ENCODE results near the gene ASPDH. TPM values are rescaled to one million over a fixed set of nuclear protein-coding genes. Genes with fewer than 3 reads are reported as not detected.

Gene ASPDH
- total RNA-seq, 1 experiment from 2014 or later, result not detected

DNA sequence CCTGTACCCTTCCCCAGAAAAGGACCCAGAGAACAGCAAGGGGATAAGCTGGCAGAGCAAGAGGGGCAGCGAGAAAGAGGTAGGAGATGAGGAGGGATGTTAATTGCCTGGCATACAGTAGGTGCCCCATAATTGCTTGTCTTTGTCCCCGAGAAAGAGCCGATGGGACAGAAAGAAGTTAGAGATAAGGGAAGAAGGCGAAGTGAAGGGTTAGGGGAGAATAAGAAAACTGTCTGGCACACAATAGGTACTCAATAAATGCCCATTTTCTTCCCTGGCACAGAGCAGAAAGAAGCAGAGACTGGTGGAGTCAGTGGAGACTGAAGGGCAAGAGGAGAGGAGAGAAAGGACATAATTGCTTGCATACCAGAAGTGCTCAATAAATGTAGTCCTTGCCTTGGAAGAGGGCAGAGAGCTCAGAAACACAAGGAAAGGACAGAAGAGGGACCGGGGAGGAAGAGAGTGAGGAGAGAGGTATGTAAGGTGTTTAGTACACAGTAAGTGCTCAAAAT, 18.6 kb downstream of the ASPDH start:
- no peak overlapping the region for H3K4me3 ChIP-seq (replicated peaks in 1 of 2; ENCODE audit: low read depth in 1 of 2, low read length in 2 of 2)
- no TSS peak for BruUV-seq (replicated peaks)
- ChIA-PET POLR2A (no interaction called here), CTCF (no interaction called here), RAD21 (ENCODE audit: low non-redundant PET in 1 of 2, low total read pairs in 2 of 2, uncharacterized antibody in 2 of 2, unreplicated experiment in 2 of 2) (no interaction called here)
- no peaks in the 10 kb centered on the region for H3K9me3 ChIP-seq (ENCODE audit: control insufficient read depth in 1 of 2, insufficient read depth in 1 of 2, low read depth in 1 of 2, low read length in 2 of 2)
- no peak overlapping the region for H2AFZ ChIP-seq (ENCODE audit: low read depth, low read length, poor library complexity, severe bottlenecking)
- TF ChIP-seq SP1 (IDR thresholded peaks at IDR 0.05; ENCODE audit: low read depth) (no peak), EGR1 (IDR thresholded peaks at IDR 0.05; ENCODE audit: low read depth) (no peak), CBX3 (IDR thresholded peaks at IDR 0.05; ENCODE audit: low read depth) (no peak), ZNF274 (IDR thresholded peaks at IDR 0.05; ENCODE audit: low read depth, low read length) (no peak), SRF (IDR thresholded peaks at IDR 0.05; ENCODE audit: low read depth) (no peak)
- no peaks in the 10 kb centered on the region for H3K79me2 ChIP-seq (ENCODE audit: insufficient read depth, low read length)
- H4K20me1 ChIP-seq (ENCODE audit: insufficient read depth), result no peaks in the 10 kb centered on the region
- no peak overlapping the region for H3K27ac ChIP-seq (ENCODE audit: low read depth, low read length)
- no peak for ATAC-seq
- H3K9me2 ChIP-seq (ENCODE audit: insufficient read depth), result no peaks in the 10 kb centered on the region
- peaks cover 12 to 29% of the 10 kb centered on the region in 2 experiments for H3K4me1 ChIP-seq (ENCODE audit: control insufficient read depth in 1 of 2, insufficient read depth in 2 of 2, low read length in 2 of 2)
- intact Hi-C loops (cut with micrococcal nuclease), result no loop called here
- H3K27me3 ChIP-seq (ENCODE audit: insufficient read depth, low read length), result no peaks in the 10 kb centered on the region
- no peak for DNase-seq (ENCODE audit: low read depth, low spot score)
- no peak overlapping the region for H3K9ac ChIP-seq (ENCODE audit: low read length)
- H3K36me3 ChIP-seq (ENCODE audit: control insufficient read depth in 1 of 2, insufficient read depth in 2 of 2, low read length in 2 of 2), result no peaks in the 10 kb centered on the region
- H3K4me2 ChIP-seq (ENCODE audit: low read length), result no peak overlapping the region

DNA sequence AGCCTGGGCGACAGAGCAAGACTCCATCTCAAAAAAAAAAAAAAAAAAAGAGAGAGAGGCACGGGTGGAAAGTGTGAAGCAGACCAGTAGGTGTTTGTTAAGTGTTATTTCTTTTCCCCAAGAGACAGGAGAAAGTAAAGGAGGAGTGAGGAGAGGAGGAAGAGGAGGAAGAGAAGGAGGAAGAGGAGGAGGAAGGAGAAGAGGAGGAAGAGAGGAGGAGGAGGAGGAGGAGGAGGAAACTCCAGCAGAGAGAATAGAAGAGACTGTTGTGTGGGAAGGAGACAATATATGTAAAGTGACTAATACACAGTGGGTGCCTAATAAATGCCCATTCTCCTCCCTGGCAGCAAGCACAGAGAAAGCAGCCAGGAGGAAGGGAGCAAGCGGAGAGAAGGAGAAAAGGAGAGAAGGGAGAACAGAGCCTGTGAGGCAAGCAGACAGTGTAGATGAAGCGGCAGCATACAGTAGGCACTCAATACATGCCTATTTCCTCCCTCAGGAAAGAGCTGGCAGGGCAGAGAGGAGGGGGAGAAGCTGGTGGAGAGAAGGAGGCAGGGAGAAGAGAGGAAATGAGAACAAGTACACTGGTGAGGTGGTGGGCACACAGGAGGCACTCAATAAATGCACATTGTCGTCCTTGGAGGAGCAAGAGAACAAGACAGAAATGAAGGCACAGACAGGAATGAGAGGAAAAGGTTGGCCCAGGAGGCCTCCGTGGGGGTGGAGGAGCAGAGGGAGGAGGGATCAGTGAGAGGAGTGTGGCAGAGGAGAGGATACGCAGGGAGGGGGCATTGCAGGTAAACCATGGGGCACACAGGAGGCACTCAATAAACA, 19.3 kb downstream of the ASPDH start:
- BruUV-seq (replicated peaks), result no TSS peak
- no peak for TF ChIP-seq POLR2AphosphoS5 (IDR thresholded peaks at IDR 0.05; ENCODE audit: low read depth, low read length)
- no peak for TF ChIP-seq SIN3A (IDR thresholded peaks at IDR 0.05; ENCODE audit: low read depth)
- no peak for TF ChIP-seq POLR2A (IDR thresholded peaks at IDR 0.05; ENCODE audit: borderline replicate concordance, extremely low read depth, insufficient read depth, insufficient read length)
- TF ChIP-seq ZNF274 (IDR thresholded peaks at IDR 0.05; ENCODE audit: low read depth, low read length), result no peak
- TF ChIP-seq TCF7L2 (IDR thresholded peaks at IDR 0.05; ENCODE audit: borderline replicate concordance, extremely low read depth, insufficient read depth, insufficient read length), result no peak
- TF ChIP-seq JUND (IDR thresholded peaks at IDR 0.05), result no peak
- TF ChIP-seq, protein P1, sequence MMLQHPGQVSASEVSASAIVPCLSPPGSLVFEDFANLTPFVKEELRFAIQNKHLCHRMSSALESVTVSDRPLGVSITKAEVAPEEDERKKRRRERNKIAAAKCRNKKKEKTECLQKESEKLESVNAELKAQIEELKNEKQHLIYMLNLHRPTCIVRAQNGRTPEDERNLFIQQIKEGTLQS (IDR thresholded peaks at IDR 0.05), result no peak
- no peak for TF ChIP-seq SRF (IDR thresholded peaks at IDR 0.05; ENCODE audit: low read depth)
- TF ChIP-seq EZH2 (IDR thresholded peaks at IDR 0.05), result no peak

More for the DNA sequence above, 19.3 kb downstream of the ASPDH start:
- Histone ChIP-seq H3K27ac (ENCODE audit: low read depth, low read length) (no peak overlapping the region), H3K36me3 (ENCODE audit: control insufficient read depth in 1 of 2, insufficient read depth in 2 of 2, low read length in 2 of 2) (no peaks in the 10 kb centered on the region), H2AFZ (ENCODE audit: low read depth, low read length, poor library complexity, severe bottlenecking) (no peak overlapping the region), H3K79me2 (ENCODE audit: insufficient read depth, low read length) (no peaks in the 10 kb centered on the region), H3K9me3 (ENCODE audit: control insufficient read depth in 1 of 2, insufficient read depth in 1 of 2, low read depth in 1 of 2, low read length in 2 of 2) (no peaks in the 10 kb centered on the region), H3K9me2 (ENCODE audit: insufficient read depth) (no peaks in the 10 kb centered on the region), H3K4me1 (ENCODE audit: control insufficient read depth in 1 of 2, insufficient read depth in 2 of 2, low read length in 2 of 2) (peaks cover 12 to 29% of the 10 kb centered on the region in 2 experiments), H3K27me3 (ENCODE audit: insufficient read depth, low read length) (no peaks in the 10 kb centered on the region), H4K20me1 (ENCODE audit: insufficient read depth) (no peaks in the 10 kb centered on the region), H3K4me3 (replicated peaks in 1 of 2; ENCODE audit: low read depth in 1 of 2, low read length in 2 of 2) (no peak overlapping the region), H3K9ac (ENCODE audit: low read length) (no peak overlapping the region), H3K4me2 (ENCODE audit: low read length) (no peak overlapping the region)
- no peak for DNase-seq (ENCODE audit: low read depth, low spot score)
- POLR2A ChIA-PET, result no interaction called here
- no peak for ATAC-seq
- CTCF ChIA-PET, result no interaction called here
- RAD21 ChIA-PET (ENCODE audit: low non-redundant PET in 1 of 2, low total read pairs in 2 of 2, uncharacterized antibody in 2 of 2, unreplicated experiment in 2 of 2), result no interaction called here
- intact Hi-C loops (cut with micrococcal nuclease), result no loop called here
